DMS114 treated with DMSO at 0.1 percent for 48 hours (cell line): Measurements from ENCODE around the gene TSPEAR.
"Not testable (repeated sequence)": the region's sequence is repeated elsewhere in the genome, so short reads cannot be mapped to it uniquely, and the experiment has no call there.

ENCODE experiments used
- DNase-seq: peaks from one replicate; lab custom pipeline; 2025; ENCODE audit not compliant: unreplicated experiment; lab: John Stamatoyannopoulos, UW

The TSPEAR gene

DNA sequence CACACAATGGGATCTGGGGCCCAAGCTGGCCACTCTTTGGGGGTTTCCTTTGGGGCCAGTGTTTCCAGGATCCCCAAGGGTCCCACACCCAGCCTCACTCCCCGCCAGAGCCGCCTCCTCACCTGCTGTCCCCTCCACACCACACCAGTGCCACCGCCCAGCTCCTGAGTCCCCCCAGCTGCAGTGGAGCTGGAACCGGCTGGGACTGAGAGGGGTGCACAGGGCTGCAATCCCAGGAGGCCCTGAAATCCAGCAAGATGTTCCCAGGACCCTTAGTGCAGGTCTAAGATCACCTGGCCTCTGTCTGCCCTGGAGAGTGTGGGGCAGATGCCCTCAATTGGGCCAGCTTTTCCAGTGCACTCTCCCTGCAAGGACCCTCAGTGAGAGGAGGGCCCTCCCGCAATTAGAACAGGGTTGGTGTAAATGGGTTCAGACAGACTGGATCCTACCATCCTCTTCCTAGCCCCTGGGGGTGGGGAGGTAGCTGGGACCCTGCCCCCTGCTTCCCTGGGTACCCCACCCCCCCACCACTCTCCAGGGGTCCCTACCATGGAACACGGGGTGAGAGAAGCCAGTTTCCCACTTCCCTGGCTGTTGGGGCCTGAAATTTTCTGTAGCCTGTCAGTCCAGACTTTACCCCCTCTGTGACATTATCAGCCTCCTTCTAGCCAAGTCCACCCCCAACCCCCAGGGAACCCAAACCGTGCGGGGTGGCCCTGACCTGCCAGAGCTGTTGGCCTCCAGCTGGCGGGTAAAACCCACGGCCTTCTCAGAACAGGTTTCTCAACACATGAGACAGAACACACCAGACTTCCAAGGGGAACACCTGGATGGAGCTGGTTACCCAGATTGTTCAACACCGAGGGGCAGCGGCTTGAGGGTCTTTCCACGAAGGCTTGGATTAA lies 7.4 kb downstream of the TSPEAR start:
- no peak for DNase-seq

DNA sequence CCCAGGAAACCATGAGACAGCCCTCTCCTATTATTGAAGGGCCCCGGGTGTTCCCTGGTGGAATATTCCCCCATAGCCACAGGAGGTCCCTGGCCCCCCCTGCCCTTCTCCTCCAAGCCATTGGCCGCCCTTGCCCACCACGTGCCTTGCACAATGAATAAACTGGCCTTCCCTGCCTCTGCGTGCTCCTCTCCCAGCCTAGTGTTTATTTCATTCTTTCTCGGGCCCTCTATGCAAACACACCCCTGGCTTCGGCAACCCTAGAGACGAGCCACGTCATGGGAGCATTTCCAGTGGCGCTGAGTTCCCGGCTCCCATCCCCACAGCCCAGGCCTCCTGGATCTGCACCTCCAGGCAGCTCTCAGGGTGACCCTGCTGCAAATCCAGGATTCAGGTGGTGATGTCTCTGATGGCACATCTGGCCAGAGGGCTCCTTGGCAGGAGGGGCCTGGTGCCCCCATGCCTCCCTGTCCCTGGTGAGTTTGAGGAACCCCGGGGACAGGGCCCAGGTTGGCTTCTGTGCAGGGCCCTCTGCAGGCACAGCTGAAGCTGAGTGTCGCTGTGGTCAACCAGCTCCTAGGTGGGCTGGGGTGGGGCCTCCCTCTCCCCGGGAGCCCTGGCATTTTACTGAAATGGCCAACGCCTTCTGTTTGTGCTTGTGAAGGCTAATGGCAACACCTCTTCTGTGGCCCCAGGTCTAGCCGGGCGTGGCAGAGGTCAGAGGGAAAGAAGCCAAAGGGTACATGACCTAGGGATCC lies 8.2 kb downstream of the TSPEAR start:
- DNase-seq = no peak

DNA sequence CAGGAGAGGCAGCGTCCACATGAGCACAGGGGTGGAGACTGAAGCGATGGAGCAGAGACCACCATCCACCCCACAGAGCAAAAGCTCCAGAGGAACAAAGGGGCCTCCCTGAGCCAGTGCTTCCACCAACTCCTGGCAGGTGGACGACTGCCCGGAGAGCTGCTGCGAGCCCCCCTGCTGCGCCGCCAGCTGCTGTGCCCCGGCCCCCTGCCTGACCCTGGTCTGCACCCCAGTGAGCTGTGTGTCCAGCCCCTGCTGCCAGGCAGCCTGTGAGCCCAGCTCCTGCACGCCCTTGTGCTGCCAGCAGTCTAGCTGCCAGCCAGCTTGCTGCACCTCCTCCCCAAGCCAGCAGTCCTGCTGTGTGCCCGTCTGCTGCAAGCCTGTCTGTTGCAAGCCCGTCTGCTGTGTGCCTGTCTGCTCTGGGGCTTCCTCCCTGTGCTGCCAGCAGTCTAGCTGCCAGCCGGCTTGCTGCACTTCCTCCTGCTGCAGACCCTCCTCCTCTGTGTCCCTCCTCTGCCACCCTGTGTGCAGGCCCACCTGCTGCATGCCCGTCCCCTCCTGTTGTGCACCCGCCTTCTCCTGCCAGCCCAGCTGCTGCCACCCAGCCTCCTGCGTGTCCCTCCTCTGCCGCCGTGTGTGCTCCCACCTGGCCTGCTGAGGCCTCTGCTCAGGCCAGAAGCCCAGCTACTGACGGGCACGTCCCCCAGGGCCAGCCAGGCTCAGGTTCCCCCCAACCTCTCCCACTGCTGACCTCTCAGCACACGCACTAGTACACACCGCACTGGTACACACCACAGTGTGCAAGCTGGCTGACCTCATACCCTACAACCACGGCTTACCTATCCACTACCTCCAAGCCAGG lies 9.0 kb downstream of the TSPEAR start:
- DNase-seq = no peak

DNA sequence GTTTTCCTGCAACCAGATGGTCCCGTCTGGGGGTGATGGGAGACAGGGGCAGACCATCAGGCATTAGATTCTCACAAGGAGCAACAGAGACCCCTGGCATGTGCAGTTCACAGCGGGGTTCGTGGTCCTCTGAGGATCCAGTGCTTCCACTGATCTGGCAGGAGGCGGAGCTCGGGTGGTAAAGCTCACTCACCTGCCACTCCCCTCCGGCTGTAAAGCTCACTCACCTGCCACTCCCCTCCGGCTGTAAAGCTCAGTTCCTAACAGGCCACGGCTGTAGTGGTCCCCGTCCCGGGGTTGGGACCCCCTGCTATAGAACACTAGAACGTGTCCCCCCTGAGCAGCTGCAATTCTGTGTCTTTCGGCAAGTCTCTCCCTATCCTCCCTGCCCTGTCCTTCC lies 9.8 kb downstream of the TSPEAR start:
- DNase-seq = no peak

DNA sequence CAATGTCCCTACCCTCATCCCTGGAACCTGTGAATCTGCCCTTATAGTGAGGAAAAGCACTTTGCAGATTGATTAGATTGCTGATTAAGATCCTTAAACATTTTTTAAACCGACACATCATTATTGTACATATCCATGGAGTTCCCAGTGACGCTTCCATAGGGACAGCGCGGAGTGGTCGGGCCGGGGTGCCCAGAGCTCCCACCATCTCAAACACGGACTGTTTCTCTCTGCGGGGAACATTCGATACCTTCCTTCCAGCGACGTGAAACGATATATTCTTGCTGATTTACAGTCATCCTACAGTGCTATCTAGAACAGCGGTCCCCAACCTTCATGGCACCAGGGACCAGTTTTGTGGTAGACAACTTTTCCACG lies 10.4 kb downstream of the TSPEAR start:
- no peak for DNase-seq

DNA sequence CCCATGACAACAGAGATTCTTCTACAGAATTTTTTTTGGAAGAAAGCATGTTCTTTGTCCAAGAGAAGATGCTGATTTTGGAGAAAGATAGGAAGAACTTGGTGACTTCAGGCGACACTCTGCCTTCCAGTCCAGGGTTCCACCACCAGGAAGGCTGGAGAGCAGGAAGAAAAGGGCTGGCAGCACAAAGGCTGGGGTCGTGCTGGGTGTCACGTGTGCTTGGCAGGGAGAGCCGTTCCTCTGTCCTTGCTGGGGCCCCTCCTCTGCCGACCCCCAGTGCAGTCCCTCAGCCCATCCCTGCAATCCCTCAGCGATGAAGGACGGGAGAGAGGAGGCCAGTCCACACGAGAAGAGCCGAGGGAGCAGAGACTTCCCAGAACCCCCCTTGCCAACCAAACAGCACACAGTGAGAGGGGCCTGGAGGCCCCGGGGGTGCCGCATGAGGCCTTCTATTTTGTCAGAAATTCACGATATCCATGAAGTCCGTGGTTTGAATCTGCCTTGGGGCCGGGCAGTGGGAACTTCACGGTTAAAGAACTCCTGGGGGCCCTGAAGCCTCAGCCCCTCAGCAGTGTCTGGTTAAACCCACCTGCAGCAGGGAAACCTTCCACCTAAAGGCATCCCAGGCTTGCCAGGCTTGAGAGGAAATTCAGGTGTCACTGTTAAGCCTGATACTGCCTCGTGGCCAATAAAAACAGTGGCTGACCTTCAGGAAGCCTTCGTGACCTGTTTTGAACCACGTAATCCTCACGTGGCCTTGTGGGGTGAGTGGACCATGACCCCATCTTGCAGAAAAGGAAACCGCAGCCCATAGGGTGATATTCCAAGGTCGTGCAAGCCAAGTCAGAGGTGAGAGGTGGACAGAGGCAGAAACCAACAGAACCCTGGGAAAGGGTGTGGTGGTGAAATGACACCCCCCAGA lies 11.0 kb downstream of the TSPEAR start:
- no peak for DNase-seq

DNA sequence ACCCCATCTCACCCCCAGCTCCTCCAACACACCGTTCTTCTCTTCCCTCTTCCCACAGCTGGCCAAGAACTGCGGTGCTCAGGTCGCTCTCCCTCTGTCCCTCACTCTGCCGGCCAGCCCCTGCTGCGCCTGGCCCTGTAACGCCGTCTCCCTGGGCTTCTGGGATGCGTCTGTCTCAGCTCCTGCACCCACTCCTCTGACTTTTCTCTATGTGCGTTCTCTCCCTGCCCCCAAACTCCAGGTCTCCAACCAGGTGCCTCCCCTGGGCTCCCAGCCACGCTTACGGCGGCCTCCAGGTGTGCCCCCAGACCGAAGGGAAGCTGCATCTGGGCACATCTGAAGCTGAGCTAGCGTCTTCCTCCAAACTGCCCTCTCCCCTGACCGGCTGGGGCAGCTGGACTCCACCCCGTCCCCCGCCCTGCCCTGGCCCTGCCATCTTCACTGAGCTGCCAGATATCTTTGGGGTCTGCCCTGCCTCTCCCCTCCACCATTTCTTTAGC lies 11.8 kb downstream of the TSPEAR start:
- no peak for DNase-seq

DNA sequence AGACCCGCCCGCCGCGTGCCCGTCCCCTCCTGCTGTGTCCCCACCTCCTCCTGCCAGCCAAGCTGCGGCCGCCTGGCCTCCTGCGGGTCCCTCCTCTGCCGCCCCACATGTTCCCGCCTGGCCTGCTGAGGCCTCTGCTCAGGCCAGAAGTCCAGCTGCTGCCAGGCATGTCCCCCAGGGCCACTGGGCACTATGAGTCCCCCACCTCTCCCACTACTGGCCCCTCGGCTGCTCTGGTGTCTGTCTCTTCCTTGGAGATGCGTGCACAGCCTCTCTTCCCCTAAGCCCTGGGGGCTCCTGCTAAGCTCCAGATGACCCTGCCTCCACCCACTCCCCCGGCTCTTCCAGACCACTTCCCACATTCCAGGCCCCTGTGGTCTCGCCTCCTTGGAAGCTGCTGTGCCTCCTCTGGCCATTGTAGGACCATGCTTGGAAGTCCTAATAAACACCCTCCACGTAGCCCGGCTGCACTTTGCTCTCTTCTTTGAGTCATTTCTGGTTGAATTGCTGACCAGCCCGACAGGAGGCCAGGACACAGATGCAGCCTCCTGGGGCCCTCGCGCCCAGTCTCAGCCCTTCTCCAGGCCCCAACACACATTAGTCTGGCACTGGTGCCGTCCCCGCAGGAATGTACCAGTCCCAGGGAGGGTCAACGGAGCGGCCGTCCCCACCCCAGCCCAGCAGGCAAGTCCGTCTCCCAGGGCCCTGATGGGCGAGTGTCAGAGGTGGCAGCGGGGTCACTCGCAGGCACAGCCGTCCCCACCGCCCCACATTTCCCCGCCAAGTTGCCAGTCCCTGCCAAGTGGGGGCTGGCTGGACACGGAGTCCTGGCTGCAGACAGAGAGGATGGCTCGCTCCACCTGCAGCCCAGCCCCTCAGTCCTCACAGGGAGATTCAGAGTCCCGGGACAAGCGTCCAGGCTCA lies 13.3 kb downstream of the TSPEAR start:
- no peak for DNase-seq

DNA sequence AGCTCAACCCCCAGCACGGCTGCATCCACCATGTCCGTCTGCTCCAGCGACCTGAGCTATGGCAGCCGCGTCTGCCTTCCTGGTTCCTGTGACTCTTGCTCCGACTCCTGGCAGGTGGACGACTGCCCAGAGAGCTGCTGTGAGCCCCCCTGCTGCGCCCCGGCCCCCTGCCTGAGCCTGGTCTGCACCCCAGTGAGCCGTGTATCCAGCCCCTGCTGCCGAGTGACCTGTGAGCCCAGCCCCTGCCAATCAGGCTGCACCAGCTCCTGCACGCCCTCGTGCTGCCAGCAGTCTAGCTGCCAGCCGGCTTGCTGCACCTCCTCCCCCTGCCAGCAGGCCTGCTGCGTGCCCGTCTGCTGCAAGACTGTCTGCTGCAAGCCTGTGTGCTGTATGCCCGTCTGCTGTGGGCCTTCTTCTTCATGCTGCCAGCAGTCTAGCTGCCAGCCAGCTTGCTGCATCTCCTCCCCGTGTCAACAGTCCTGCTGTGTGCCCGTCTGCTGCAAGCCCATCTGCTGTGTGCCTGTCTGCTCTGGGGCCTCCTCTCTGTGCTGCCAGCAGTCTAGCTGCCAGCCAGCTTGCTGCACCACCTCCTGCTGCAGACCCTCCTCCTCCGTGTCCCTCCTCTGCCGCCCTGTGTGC lies 14.1 kb downstream of the TSPEAR start, which contains the start of gene KRTAP10-12:
TSS of gene KRTAP10-12 (plus strand) at position 1 of the 639 bp plus-strand sequence. CDS start at position 31, 30 bp downstream.
- DNase-seq = not testable (repeated sequence)

DNA sequence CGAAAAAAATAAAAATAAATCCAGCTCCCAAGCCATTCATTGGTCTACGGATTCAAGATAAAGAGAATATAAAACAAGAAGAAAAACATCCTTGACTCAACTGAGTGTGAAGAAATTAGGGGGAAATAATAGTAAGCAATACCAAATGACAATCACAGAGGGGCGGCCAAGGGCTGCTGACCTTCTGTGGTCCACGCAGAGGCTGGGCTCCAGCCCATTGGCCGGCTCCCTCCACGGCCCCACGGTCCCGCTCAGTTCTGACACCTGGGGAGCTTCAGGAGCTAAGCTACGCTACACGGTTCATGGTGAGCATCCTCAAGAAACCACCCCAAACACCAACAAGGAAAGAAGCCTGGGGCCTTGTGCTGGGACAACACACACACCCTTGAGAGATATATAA lies 14.8 kb downstream of the TSPEAR start:
- DNase-seq = no peak

DNA sequence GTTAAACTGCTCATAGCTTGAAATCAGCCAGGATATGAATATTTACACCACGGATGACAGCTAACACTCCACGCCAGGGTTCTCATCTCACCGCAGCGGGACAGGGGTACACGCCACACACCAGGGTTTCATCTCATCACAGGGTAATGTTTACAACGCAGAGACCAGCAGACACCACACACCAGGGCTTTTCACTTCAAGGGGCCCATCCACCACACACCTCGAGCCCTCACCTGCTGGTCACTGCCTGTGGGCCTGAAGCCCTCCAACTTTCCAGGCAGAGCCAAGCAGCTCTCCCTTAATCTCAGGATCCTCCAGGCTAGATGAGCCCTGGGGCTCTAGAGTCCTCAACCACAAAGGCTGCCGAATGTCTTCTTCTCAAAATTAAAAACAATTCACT lies 15.7 kb downstream of the TSPEAR start:
- DNase-seq = no peak

DNA sequence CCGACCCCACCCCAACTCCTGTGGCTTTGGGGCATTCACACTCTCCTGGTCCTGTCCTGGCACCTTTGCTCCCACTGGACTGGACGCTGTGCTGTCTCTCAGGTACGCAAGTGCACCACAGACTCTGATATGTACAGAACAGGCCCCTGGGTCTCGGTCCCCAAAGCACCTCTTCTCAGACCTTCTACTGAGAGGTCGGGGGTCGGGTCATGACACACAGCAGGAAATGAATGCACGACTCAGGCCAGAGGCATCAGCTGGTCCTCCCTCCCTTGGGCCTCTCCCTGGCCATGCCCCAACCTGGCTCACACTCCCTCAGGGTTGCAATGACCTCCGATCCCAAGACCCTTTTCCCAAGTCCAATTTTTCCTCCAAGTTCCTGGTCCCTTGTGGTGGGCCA lies 16.2 kb downstream of the TSPEAR start:
- DNase-seq = no peak

DNA sequence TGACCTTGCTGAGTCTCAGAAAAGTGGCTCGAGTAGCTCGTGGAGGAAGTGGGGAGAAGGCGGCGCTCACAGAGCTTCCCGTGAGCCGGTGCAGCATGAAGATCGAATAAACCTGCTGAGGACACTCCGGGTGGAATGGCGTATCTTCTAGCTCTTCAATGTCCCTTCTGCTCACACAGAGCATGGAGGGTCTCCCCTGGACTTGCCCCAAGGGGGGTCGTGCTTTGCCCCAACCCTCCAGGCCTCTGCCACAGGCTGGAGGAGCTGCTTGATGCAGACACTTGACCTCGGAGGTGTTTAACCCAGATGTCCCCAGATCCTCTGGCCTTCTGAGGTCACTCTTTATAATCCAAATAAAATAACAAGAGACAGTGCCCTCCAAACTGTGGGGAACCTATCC lies 16.6 kb downstream of the TSPEAR start:
- DNase-seq = no peak

DNA sequence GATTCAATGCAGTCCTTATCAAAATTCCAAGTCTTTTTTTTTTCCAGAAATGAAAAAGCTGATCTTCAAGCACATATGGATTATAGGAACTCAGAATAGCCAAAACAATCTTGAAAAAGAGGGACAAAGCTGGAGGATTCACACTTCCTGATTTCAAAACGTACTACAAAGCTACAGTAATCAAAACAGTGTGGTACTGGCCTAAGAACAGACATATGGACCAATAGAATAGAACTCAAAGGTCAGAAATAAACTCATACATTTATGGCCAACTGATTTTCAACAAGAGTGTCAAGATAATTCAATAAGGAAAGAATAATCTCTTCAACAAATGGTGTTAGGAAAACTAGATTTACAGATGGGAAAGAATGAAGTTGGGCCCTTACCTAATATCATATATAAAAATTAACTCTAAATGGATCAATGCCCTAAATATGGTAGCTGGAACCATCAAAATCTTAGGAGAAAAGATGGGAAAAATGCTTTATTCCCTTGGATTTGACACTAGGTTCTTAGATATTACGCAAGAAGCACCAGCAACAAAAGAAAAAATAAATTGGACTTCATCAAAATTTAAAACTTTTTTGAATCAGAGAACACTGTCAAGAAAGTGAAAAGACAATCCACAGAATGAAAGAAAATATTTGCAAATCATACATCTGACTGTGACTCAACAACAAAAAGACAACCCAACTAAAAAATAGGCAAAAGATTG lies 18.4 kb downstream of the TSPEAR start:
- DNase-seq = no peak

DNA sequence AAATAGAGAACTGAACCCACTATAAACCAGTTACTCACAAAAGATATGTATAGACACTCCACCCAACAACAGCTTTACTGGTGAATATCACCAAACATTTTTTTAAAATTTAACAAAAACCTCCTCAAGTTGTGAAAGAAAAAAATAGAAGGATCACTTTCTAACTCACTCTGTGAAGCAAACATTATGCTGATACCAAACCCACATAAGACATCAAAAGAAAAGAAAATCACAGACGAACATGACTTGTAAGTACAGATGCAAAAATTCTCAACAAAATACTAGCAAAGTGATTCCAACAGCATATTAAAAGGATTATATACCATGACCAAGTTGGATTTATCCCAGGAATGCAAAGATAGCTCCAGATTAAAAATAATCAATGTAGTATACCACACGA lies 19.7 kb downstream of the TSPEAR start:
- no peak for DNase-seq

DNA sequence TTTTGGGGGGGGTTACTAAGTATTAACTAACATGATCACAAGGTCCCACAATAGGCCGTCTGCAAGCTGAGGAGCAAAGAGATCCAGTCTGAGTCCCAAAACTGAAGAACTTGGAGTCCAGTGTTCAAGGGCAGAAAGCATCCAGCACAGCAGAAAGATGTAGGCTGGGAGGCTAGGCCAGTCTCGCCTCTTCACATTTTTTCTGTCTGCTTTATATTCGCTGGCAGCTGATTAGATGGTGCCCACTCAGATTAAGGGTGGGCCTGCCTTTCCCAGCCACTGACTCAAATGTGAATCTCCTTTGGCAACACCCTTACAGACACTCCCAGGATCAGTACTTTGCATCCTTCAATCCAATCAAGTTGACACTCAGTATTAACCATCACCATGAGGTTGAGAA lies 21.6 kb downstream of the TSPEAR start:
- not testable (repeated sequence) for DNase-seq

DNA sequence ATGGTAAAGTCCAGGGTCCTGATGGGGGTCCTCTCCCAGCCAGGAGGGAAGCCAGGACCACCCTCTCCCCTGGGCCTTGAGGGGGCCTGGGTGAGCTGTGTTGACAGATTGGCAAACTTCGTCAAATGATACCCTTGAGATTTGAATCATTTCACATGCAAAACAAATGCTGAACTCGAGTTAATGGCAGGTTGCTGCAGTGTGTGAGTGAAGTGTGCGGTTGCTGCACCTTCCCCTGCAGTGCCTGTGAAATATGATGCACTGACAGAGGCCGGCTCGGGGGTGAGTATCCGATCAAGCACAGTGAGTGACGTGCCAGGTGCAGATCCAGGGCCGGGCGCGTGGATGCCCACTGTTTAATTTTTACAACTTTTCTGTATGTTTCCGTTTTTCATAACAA lies 23.7 kb downstream of the TSPEAR start:
- no peak for DNase-seq
